Measurements from ENCODE around the gene DENND1A. TPM values are rescaled to one million over a fixed set of nuclear protein-coding genes. Genes with fewer than 3 reads are reported as not detected.

Gene DENND1A
- total and polyA plus RNA-seq, 4 donors, result 7.9 to 22.0 (median 13.9) TPM

DNA sequence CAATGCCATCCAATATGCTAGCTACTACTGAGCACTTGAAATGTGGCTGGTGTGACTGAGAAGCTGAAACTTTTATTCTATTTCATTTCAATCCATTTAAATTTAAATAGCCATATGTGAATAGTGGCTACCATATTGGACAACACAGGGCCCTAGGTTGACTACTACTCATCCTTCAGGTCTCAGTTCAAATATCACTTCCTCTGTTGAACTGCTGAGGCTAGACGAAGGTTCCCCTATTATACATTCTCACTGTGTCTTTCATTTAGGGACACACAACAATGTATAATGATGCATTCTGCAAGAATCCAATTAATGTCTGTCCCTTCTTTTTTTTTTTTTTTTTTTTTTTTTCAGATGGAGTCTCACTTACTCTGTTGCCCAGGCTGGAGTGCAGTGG lies 365.3 kb downstream of the DENND1A start:
- Histone ChIP-seq H3K9ac (ENCODE audit: low read depth in 1 of 2, low read length in 2 of 2) (no peak overlapping the region), H3K9me3 (ENCODE audit: control insufficient read depth in 4 of 4, low read length in 3 of 4) (no peaks in the 10 kb centered on the region), H3K4me1 (ENCODE audit: control insufficient read depth in 4 of 4, insufficient read depth in 4 of 4, low read length in 3 of 4) (peaks cover 0 to 1% (median 0%) of the 10 kb centered on the region in 4 donors), H3K4me3 (ENCODE audit: low read depth in 1 of 3, low read length in 3 of 3) (no peak overlapping the region), H3K27ac (ENCODE audit: low read depth in 1 of 2, low read length in 2 of 2) (no peak overlapping the region), H3K36me3 (ENCODE audit: control insufficient read depth in 4 of 4, insufficient read depth in 3 of 4, low read depth in 1 of 4, low read length in 3 of 4) (peaks cover 0 to 5% (median 0%) of the 10 kb centered on the region in 4 donors), H3K27me3 (ENCODE audit: control insufficient read depth in 4 of 4, insufficient read depth in 4 of 4, low read length in 3 of 4) (no peaks in the 10 kb centered on the region)
- 94% methylated on average over 1 of the region's 1 CpG for WGBS
- DNase-seq (ENCODE audit: low spot score), result no peak
- TF ChIP-seq, protein P1, sequence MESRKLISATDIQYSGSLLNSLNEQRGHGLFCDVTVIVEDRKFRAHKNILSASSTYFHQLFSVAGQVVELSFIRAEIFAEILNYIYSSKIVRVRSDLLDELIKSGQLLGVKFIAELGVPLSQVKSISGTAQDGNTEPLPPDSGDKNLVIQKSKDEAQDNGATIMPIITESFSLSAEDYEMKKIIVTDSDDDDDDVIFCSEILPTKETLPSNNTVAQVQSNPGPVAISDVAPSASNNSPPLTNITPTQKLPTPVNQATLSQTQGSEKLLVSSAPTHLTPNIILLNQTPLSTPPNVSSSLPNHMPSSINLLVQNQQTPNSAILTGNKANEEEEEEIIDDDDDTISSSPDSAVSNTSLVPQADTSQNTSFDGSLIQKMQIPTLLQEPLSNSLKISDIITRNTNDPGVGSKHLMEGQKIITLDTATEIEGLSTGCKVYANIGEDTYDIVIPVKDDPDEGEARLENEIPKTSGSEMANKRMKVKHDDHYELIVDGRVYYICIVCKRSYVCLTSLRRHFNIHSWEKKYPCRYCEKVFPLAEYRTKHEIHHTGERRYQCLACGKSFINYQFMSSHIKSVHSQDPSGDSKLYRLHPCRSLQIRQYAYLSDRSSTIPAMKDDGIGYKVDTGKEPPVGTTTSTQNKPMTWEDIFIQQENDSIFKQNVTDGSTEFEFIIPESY (IDR thresholded peaks at IDR 0.05), result no peak
- no peak for TF ChIP-seq RXRA (IDR thresholded peaks at IDR 0.05)
- no peak for TF ChIP-seq HNF4A (conservative IDR thresholded peaks at IDR 0.05)
- no peak for TF ChIP-seq NR2F2 (IDR thresholded peaks at IDR 0.05)
- no peak for TF ChIP-seq TAF1 (conservative IDR thresholded peaks at IDR 0.05)
- no peak for TF ChIP-seq YY1 (IDR thresholded peaks at IDR 0.05)
- TF ChIP-seq GABPA (IDR thresholded peaks at IDR 0.05 in 1 of 2, conservative IDR thresholded peaks at IDR 0.05 in 1 of 2), result no peak
- TF ChIP-seq, protein P2, sequence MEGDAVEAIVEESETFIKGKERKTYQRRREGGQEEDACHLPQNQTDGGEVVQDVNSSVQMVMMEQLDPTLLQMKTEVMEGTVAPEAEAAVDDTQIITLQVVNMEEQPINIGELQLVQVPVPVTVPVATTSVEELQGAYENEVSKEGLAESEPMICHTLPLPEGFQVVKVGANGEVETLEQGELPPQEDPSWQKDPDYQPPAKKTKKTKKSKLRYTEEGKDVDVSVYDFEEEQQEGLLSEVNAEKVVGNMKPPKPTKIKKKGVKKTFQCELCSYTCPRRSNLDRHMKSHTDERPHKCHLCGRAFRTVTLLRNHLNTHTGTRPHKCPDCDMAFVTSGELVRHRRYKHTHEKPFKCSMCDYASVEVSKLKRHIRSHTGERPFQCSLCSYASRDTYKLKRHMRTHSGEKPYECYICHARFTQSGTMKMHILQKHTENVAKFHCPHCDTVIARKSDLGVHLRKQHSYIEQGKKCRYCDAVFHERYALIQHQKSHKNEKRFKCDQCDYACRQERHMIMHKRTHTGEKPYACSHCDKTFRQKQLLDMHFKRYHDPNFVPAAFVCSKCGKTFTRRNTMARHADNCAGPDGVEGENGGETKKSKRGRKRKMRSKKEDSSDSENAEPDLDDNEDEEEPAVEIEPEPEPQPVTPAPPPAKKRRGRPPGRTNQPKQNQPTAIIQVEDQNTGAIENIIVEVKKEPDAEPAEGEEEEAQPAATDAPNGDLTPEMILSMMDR (IDR thresholded peaks at IDR 0.05; ENCODE audit: low read depth, low read length, missing input control), result no peak
- TF ChIP-seq RAD21 (IDR thresholded peaks at IDR 0.05), result no peak
- no peak for TF ChIP-seq FOXA1 (IDR thresholded peaks at IDR 0.05)
- TF ChIP-seq JUND (IDR thresholded peaks at IDR 0.05), result no peak
- TF ChIP-seq HNF4G (IDR thresholded peaks at IDR 0.05), result no peak
- TF ChIP-seq, protein P3, sequence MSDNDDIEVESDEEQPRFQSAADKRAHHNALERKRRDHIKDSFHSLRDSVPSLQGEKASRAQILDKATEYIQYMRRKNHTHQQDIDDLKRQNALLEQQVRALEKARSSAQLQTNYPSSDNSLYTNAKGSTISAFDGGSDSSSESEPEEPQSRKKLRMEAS (IDR thresholded peaks at IDR 0.05), result no peak
- TF ChIP-seq, protein P4, sequence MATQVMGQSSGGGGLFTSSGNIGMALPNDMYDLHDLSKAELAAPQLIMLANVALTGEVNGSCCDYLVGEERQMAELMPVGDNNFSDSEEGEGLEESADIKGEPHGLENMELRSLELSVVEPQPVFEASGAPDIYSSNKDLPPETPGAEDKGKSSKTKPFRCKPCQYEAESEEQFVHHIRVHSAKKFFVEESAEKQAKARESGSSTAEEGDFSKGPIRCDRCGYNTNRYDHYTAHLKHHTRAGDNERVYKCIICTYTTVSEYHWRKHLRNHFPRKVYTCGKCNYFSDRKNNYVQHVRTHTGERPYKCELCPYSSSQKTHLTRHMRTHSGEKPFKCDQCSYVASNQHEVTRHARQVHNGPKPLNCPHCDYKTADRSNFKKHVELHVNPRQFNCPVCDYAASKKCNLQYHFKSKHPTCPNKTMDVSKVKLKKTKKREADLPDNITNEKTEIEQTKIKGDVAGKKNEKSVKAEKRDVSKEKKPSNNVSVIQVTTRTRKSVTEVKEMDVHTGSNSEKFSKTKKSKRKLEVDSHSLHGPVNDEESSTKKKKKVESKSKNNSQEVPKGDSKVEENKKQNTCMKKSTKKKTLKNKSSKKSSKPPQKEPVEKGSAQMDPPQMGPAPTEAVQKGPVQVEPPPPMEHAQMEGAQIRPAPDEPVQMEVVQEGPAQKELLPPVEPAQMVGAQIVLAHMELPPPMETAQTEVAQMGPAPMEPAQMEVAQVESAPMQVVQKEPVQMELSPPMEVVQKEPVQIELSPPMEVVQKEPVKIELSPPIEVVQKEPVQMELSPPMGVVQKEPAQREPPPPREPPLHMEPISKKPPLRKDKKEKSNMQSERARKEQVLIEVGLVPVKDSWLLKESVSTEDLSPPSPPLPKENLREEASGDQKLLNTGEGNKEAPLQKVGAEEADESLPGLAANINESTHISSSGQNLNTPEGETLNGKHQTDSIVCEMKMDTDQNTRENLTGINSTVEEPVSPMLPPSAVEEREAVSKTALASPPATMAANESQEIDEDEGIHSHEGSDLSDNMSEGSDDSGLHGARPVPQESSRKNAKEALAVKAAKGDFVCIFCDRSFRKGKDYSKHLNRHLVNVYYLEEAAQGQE (IDR thresholded peaks at IDR 0.05), result no peak
- TF ChIP-seq SP1 (IDR thresholded peaks at IDR 0.05), result no peak
- TF ChIP-seq FOXA2 (IDR thresholded peaks at IDR 0.05), result no peak
- TF ChIP-seq, protein P5, sequence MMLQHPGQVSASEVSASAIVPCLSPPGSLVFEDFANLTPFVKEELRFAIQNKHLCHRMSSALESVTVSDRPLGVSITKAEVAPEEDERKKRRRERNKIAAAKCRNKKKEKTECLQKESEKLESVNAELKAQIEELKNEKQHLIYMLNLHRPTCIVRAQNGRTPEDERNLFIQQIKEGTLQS (IDR thresholded peaks at IDR 0.05), result no peak
